SU-DHL-6 (cell line): ENCODE data around the gene MYLK.
"Not testable (repeated sequence)": the region's sequence is repeated elsewhere in the genome, so short reads cannot be mapped to it uniquely, and the experiment has no call there.

Experiments used
- H2AFZ ChIP-seq: fragments of 200-600 bp; sonication (generic); 2 replicates; pipeline ENCODE4 v1.6.1; 2014; ENCODE audit warnings: low read depth, mild to moderate bottlenecking, moderate library complexity, mixed read lengths, antibody characterized with exemption, low read length; ENCODE audit not compliant: severe bottlenecking
- H3F3A ChIP-seq: fragments of 200-600 bp; shearing (Covaris generic); 2 replicates; pipeline ENCODE4 v1.6.0; 2016; ENCODE audit warnings: antibody characterized with exemption, mild to moderate bottlenecking; ENCODE audit not compliant: insufficient read depth
- H3K27ac ChIP-seq: fragments of 200-600 bp; sonication (generic); 2 replicates; pipeline ENCODE4 v1.5.1; 2016; ENCODE audit warnings: low read depth, mild to moderate bottlenecking, low read length, moderate library complexity, mixed read lengths
- H3K27me3 ChIP-seq: fragments of 200-600 bp; sonication (generic), shearing (Covaris generic); 2 replicates; pipeline ENCODE4 v1.6.0; 2014; ENCODE audit warnings: mild to moderate bottlenecking, low read length
- H3K36me3 ChIP-seq: fragments of 200-600 bp; sonication (generic); 2 replicates; pipeline ENCODE4 v1.6.1; 2014; ENCODE audit warnings: mild to moderate bottlenecking, low read length, mixed read lengths
- H3K4me2 ChIP-seq: fragments of 300-600, 200-600 bp; shearing (Covaris generic), sonication (generic); 2 replicates; pipeline ENCODE4 v1.6.0; 2014; ENCODE audit warnings: low read length, low read depth, mild to moderate bottlenecking; ENCODE audit not compliant: poor library complexity, severe bottlenecking
- H3K4me3 ChIP-seq: fragments of 200-600 bp; sonication (generic); 2 replicates; pipeline ENCODE4 v1.5.1; 2014; ENCODE audit warnings: antibody characterized with exemption, low read length, mild to moderate bottlenecking, mixed read lengths; ENCODE audit not compliant: insufficient read depth, poor library complexity, severe bottlenecking
- H3K79me2 ChIP-seq: fragments of 200-600 bp; sonication (generic); 2 replicates; pipeline ENCODE4 v1.6.1; 2014; ENCODE audit warnings: mild to moderate bottlenecking, low read length, moderate library complexity; ENCODE audit not compliant: insufficient read depth
- H3K9ac ChIP-seq: fragments of 200-600 bp; sonication (generic); 2 replicates; pipeline ENCODE4 v1.7.0; 2014; ENCODE audit warnings: mild to moderate bottlenecking, low read length
- H3K9me2 ChIP-seq: fragments of 200-600 bp; sonication (generic); replicated peaks from 2 replicates; pipeline ENCODE4 v1.6.1; 2014; ENCODE audit warnings: low read length; ENCODE audit not compliant: insufficient read depth
- H3K9me3 ChIP-seq: fragments of 200-600 bp; sonication (generic); 2 replicates; pipeline ENCODE4 v1.6.1; 2014; ENCODE audit warnings: low read length, mixed read lengths; ENCODE audit not compliant: insufficient read depth
- H4K20me1 ChIP-seq: fragments of 200-600 bp; sonication (generic); 2 replicates; pipeline ENCODE4 v1.6.1; 2014; ENCODE audit warnings: low read depth, mild to moderate bottlenecking, antibody characterized with exemption, low read length, moderate library complexity, mixed read lengths
- CTCF ChIP-seq: fragments of 200-600 bp; sonication (generic); IDR thresholded peaks from one replicate; pipeline ENCODE4 v1.5.1; 2017; ENCODE audit warnings: antibody characterized with exemption, mild to moderate bottlenecking, low read length, moderate library complexity; ENCODE audit not compliant: insufficient read depth, poor library complexity, severe bottlenecking
- EZH2phosphoT487 ChIP-seq: fragments of 200-600 bp; sonication (generic), shearing (Covaris generic); conservative IDR thresholded peaks from 2 replicates; pipeline ENCODE4 v1.6.1; 2018; ENCODE audit warnings: mild to moderate bottlenecking, antibody characterized with exemption, low read length, moderate library complexity, mixed read lengths

Gene MYLK

GRCh38 chr3:123602325-123602724 is 281.8 kb downstream of the MYLK start:
- TF ChIP-seq CTCF: no peak
- no peak for TF ChIP-seq EZH2phosphoT487
- no peak overlapping the region for H3K4me3 ChIP-seq
- no peaks in the 10 kb centered on the region for H4K20me1 ChIP-seq
- H3K27me3 ChIP-seq: no peaks in the 10 kb centered on the region
- no peaks in the 10 kb centered on the region for H3K9me2 ChIP-seq
- no peaks in the 10 kb centered on the region for H3K79me2 ChIP-seq
- H3K36me3 ChIP-seq: no peaks in the 10 kb centered on the region
- H3K9ac ChIP-seq: no peak overlapping the region
- H3K4me2 ChIP-seq: no peak overlapping the region
- no peak overlapping the region for H3K27ac ChIP-seq
- H3K9me3 ChIP-seq: no peaks in the 10 kb centered on the region
- no peak overlapping the region for H2AFZ ChIP-seq
- no peaks in the 10 kb centered on the region for H3F3A ChIP-seq

GRCh38 chr3:123600863-123601262 is 283.3 kb downstream of the MYLK start:
- H3K27me3 ChIP-seq, H3K27ac ChIP-seq, H3K36me3 ChIP-seq, H3K9me2 ChIP-seq, H3K9me3 ChIP-seq, H3K4me3 ChIP-seq, H3K9ac ChIP-seq, H4K20me1 ChIP-seq, H3F3A ChIP-seq, H3K4me2 ChIP-seq, H2AFZ ChIP-seq, H3K79me2 ChIP-seq: not testable (repeated sequence)

GRCh38 chr3:123597561-123597960 is 286.6 kb downstream of the MYLK start:
- H3F3A ChIP-seq: no peaks in the 10 kb centered on the region

More at GRCh38 chr3:123597561-123597960, 286.6 kb downstream of the MYLK start:
- 0 out of 2 replicates have a peak, but pooled peaks cover 5% of the 10 kb centered on the region for H3K36me3 ChIP-seq
- H3K27ac ChIP-seq: no peak overlapping the region
- no peaks in the 10 kb centered on the region for H4K20me1 ChIP-seq
- no peak overlapping the region for H3K4me3 ChIP-seq
- no peaks in the 10 kb centered on the region for H3K9me3 ChIP-seq
- no peaks in the 10 kb centered on the region for H3K27me3 ChIP-seq
- no peaks in the 10 kb centered on the region for H3K79me2 ChIP-seq
- H3K9ac ChIP-seq: no peak overlapping the region
- no peaks in the 10 kb centered on the region for H3K9me2 ChIP-seq
- no peak overlapping the region for H2AFZ ChIP-seq
- no peak overlapping the region for H3K4me2 ChIP-seq
- TF ChIP-seq EZH2phosphoT487 (no peak), CTCF (no peak)
